ENCODE measurements around the gene CCDC117.

DNA sequence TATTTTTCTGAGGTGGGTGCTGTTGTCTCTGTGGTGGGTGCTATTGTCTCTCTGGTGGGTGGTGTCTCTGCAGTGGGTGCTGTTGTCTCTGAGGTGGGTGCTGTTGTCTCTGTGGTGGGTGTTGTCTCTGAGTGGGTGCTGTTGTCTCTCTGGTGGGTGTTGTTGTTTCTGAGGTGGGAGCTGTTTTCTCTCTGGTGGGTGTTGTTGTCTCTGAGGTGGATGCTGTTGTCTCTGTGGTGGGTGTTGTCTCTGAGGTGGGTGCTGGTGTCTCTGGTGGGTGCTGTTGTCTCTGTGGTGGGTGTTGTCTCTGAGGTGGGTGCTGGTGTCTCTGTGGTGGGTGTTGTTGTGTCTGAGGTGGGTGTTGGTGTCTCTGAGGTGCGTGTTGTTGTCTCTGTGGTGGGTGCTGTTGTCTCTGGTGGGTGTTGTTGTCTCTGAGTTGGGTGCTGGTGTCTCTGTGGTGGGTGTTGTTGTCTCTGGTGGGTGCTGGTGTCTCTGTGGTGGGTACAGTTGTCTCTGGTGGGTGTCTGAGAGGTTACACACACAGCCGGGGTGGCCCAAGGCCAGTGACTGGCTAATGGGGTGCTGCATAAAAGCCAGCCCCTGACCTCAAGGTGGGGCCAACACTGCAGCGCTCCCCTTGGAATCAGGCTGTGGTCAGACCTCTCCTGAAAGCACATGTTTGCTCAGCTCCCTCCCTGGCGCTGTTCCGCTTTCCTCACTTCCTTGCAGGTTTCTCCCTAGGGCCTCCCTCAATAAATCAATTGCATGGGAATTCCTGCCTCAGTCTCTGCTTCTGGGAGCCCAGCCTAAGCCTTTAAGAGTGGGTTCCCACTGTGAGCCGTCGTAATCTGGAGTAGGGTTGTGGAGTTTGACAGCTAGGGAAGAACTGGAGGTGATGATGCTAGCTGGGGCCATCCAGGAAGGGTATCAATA lies 58.9 kb downstream of the CCDC117 start:
- TF ChIP-seq POLR2AphosphoS5 (IDR thresholded peaks at IDR 0.05; ENCODE audit: low read depth, low read length) = no peak
- TF ChIP-seq, protein P1, sequence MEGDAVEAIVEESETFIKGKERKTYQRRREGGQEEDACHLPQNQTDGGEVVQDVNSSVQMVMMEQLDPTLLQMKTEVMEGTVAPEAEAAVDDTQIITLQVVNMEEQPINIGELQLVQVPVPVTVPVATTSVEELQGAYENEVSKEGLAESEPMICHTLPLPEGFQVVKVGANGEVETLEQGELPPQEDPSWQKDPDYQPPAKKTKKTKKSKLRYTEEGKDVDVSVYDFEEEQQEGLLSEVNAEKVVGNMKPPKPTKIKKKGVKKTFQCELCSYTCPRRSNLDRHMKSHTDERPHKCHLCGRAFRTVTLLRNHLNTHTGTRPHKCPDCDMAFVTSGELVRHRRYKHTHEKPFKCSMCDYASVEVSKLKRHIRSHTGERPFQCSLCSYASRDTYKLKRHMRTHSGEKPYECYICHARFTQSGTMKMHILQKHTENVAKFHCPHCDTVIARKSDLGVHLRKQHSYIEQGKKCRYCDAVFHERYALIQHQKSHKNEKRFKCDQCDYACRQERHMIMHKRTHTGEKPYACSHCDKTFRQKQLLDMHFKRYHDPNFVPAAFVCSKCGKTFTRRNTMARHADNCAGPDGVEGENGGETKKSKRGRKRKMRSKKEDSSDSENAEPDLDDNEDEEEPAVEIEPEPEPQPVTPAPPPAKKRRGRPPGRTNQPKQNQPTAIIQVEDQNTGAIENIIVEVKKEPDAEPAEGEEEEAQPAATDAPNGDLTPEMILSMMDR (IDR thresholded peaks at IDR 0.05) = no peak
- TF ChIP-seq TCF12 (IDR thresholded peaks at IDR 0.05) = no peak
- no peak for TF ChIP-seq TAF1 (IDR thresholded peaks at IDR 0.05; ENCODE audit: borderline replicate concordance, low read depth, low read length)
- TF ChIP-seq JUND (IDR thresholded peaks at IDR 0.05) = no peak
- TF ChIP-seq GABPA (IDR thresholded peaks at IDR 0.05; ENCODE audit: low read depth) = no peak
- no peak for TF ChIP-seq EP300 (IDR thresholded peaks at IDR 0.05; ENCODE audit: borderline replicate concordance in 1 of 2, low read depth in 1 of 2, low read length in 1 of 2)
- TF ChIP-seq, protein P2, sequence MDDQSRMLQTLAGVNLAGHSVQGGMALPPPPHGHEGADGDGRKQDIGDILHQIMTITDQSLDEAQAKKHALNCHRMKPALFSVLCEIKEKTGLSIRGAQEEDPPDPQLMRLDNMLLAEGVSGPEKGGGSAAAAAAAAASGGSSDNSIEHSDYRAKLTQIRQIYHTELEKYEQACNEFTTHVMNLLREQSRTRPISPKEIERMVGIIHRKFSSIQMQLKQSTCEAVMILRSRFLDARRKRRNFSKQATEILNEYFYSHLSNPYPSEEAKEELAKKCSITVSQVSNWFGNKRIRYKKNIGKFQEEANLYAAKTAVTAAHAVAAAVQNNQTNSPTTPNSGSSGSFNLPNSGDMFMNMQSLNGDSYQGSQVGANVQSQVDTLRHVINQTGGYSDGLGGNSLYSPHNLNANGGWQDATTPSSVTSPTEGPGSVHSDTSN (IDR thresholded peaks at IDR 0.05) = no peak
- TF ChIP-seq EZH2phosphoT487 (IDR thresholded peaks at IDR 0.05; ENCODE audit: borderline replicate concordance, low read depth) = no peak
- no peak for TF ChIP-seq SMC3 (IDR thresholded peaks at IDR 0.05; ENCODE audit: low read depth, low read length)
- no peak for TF ChIP-seq SIN3A (IDR thresholded peaks at IDR 0.05; ENCODE audit: borderline replicate concordance, low read depth, low read length)
- no peak for TF ChIP-seq RAD21 (IDR thresholded peaks at IDR 0.05; ENCODE audit: low read length)
